ENCODE data around the gene STX10. TPM values are rescaled to one million over a fixed set of nuclear protein-coding genes. Genes with fewer than 3 reads are reported as not detected.
A peak's percentile ranks its signal among the peaks of the same experiment; 100 is the strongest.

Gene STX10
- total RNA-seq, 1 donor from 2014 or later, result 89.0 TPM

GRCh38 chr19:13115936-13116281 is 34.3 kb downstream of the STX10 start:
- H3K4me3 ChIP-seq (ENCODE audit: low read depth, low read length), result peak overlapping the region; percentile 98
- TF ChIP-seq CTCF (conservative IDR thresholded peaks at IDR 0.05; ENCODE audit: low read depth, low read length), result no peak
- no peak for DNase-seq (ENCODE audit: low read depth)

- TF ChIP-seq CTCF (conservative IDR thresholded peaks at IDR 0.05; ENCODE audit: low read depth, low read length), result no peak
- no peak overlapping the region for H3K4me3 ChIP-seq (ENCODE audit: low read depth, low read length)
- no peak for DNase-seq (ENCODE audit: low read depth)
Observed at GRCh38 chr19:13112555-13112954, 37.6 kb downstream of the STX10 start.

- no peak for DNase-seq (ENCODE audit: low read depth)
- no peak for TF ChIP-seq CTCF (conservative IDR thresholded peaks at IDR 0.05; ENCODE audit: low read depth, low read length)
- H3K4me3 ChIP-seq (ENCODE audit: low read depth, low read length), result no peak overlapping the region
Observed at GRCh38 chr19:13110099-13110610, 40.0 kb downstream of the STX10 start.

GRCh38 chr19:13109361-13110098 is 40.6 kb downstream of the STX10 start:
- DNase-seq (ENCODE audit: low read depth), result no peak
- no peak for TF ChIP-seq CTCF (conservative IDR thresholded peaks at IDR 0.05; ENCODE audit: low read depth, low read length)
- H3K4me3 ChIP-seq (ENCODE audit: low read depth, low read length), result no peak overlapping the region

GRCh38 chr19:13104848-13105711 is 45.1 kb downstream of the STX10 start:
- TF ChIP-seq CTCF (conservative IDR thresholded peaks at IDR 0.05; ENCODE audit: low read depth, low read length), result no peak
- DNase-seq (ENCODE audit: low read depth), result no peak
- no peak overlapping the region for H3K4me3 ChIP-seq (ENCODE audit: low read depth, low read length)

- H3K4me3 ChIP-seq (ENCODE audit: low read depth, low read length), result no peak overlapping the region
- peak; percentile 47 for TF ChIP-seq CTCF (conservative IDR thresholded peaks at IDR 0.05; ENCODE audit: low read depth, low read length)
- no peak for DNase-seq (ENCODE audit: low read depth)
Observed at GRCh38 chr19:13104360-13104847, 45.8 kb downstream of the STX10 start.
